Neuron (in vitro differentiated cells): ENCODE data around the gene TMEM208.
A peak's percentile ranks its signal among the peaks of the same experiment; 100 is the strongest.

Source experiments
- H2AFZ ChIP-seq: one replicate; pipeline ENCODE4 v1.6.1; 2013; ENCODE audit warnings: low read depth, mild to moderate bottlenecking, inconsistent platforms, low read length, moderate library complexity
- H3K27me3 ChIP-seq: one replicate; pipeline ENCODE4 v1.6.1; 2013; ENCODE audit warnings: low read length; ENCODE audit not compliant: insufficient read depth
- H3K36me3 ChIP-seq: one replicate; pipeline ENCODE4 v1.6.1; 2013; ENCODE audit warnings: low read length; ENCODE audit not compliant: insufficient read depth
- H3K4me1 ChIP-seq: one replicate; pipeline ENCODE4 v1.6.1; 2013; ENCODE audit warnings: low read length; ENCODE audit not compliant: insufficient read depth
- H3K4me3 ChIP-seq: 2 replicates; pipeline ENCODE4 v1.5.1; 2013; ENCODE audit warnings: mild to moderate bottlenecking, low read length, moderate library complexity
- H3K9me3 ChIP-seq: one replicate; pipeline ENCODE4 v1.6.1; 2013; ENCODE audit warnings: low read length

The TMEM208 gene

GRCh38 chr16:67248073-67248400 is 21.1 kb downstream of the TMEM208 start:
- H3K9me3 ChIP-seq, result no peaks in the 10 kb centered on the region
- peaks cover 12% of the 10 kb centered on the region for H3K27me3 ChIP-seq
- peak overlapping the region; percentile 73 for H3K4me3 ChIP-seq
- H3K4me1 ChIP-seq, result peaks cover 36% of the 10 kb centered on the region
- peak overlapping the region; percentile 69 for H2AFZ ChIP-seq
- H3K36me3 ChIP-seq, result no peaks in the 10 kb centered on the region

- Histone ChIP-seq H3K9me3 (no peaks in the 10 kb centered on the region), H3K4me1 (peaks cover 36% of the 10 kb centered on the region), H3K27me3 (peaks cover 12% of the 10 kb centered on the region), H3K36me3 (no peaks in the 10 kb centered on the region), H3K4me3 (peak within 1 kb of the TSS; percentile 73), H2AFZ (peak within 1 kb of the TSS; percentile 69)
Observed at GRCh38 chr16:67248401-67249177, 21.7 kb downstream of the TMEM208 start, which contains the start of gene SLC9A5. Gene SLC9A5 (plus strand): TSS chr16:67248979. CDS start chr16:67249015, 36 bp downstream.

GRCh38 chr16:67249178-67250044 is 22.5 kb downstream of the TMEM208 start:
- H2AFZ ChIP-seq, result peak overlapping the region; percentile 69
- no peaks in the 10 kb centered on the region for H3K9me3 ChIP-seq
- H3K27me3 ChIP-seq, result peaks cover 12% of the 10 kb centered on the region
- peaks cover 36% of the 10 kb centered on the region for H3K4me1 ChIP-seq
- peak overlapping the region; percentile 73 for H3K4me3 ChIP-seq
- no peaks in the 10 kb centered on the region for H3K36me3 ChIP-seq

GRCh38 chr16:67250045-67250327 is 23.1 kb downstream of the TMEM208 start:
- H3K4me1 ChIP-seq, result peaks cover 35% of the 10 kb centered on the region

GRCh38 chr16:67252609-67253497 is 25.9 kb downstream of the TMEM208 start:
- Histone ChIP-seq H3K36me3 (no peaks in the 10 kb centered on the region), H3K4me1 (peaks cover 17% of the 10 kb centered on the region), H3K9me3 (no peaks in the 10 kb centered on the region), H3K4me3 (no peak overlapping the region), H3K27me3 (peaks cover 12% of the 10 kb centered on the region), H2AFZ (no peak overlapping the region)

More at GRCh38 chr16:67250045-67250327, 23.1 kb downstream of the TMEM208 start:
- Histone ChIP-seq H3K4me3 (no peak overlapping the region), H3K27me3 (peaks cover 12% of the 10 kb centered on the region), H2AFZ (no peak overlapping the region), H3K36me3 (no peaks in the 10 kb centered on the region), H3K9me3 (no peaks in the 10 kb centered on the region)

- no peaks in the 10 kb centered on the region for H3K36me3 ChIP-seq
- H2AFZ ChIP-seq, result no peak overlapping the region
- no peaks in the 10 kb centered on the region for H3K4me1 ChIP-seq
- H3K4me3 ChIP-seq, result no peak overlapping the region
- peaks cover 2% of the 10 kb centered on the region for H3K27me3 ChIP-seq
- no peaks in the 10 kb centered on the region for H3K9me3 ChIP-seq
Observed at GRCh38 chr16:67254801-67255552, 28.0 kb downstream of the TMEM208 start.

- Histone ChIP-seq H3K27me3 (no peaks in the 10 kb centered on the region), H3K4me1 (no peaks in the 10 kb centered on the region), H3K9me3 (no peaks in the 10 kb centered on the region), H3K4me3 (no peak overlapping the region), H3K36me3 (no peaks in the 10 kb centered on the region), H2AFZ (no peak overlapping the region)
Observed at GRCh38 chr16:67255553-67256221, 28.8 kb downstream of the TMEM208 start.

- H3K27me3 ChIP-seq, result no peaks in the 10 kb centered on the region
- H3K9me3 ChIP-seq, result no peaks in the 10 kb centered on the region
- H2AFZ ChIP-seq, result no peak overlapping the region
- H3K4me3 ChIP-seq, result no peak overlapping the region
- H3K4me1 ChIP-seq, result no peaks in the 10 kb centered on the region
- H3K36me3 ChIP-seq, result no peaks in the 10 kb centered on the region
Observed at GRCh38 chr16:67256701-67257230, 29.8 kb downstream of the TMEM208 start.

- no peaks in the 10 kb centered on the region for H3K4me1 ChIP-seq
- H3K36me3 ChIP-seq, result no peaks in the 10 kb centered on the region
- no peaks in the 10 kb centered on the region for H3K27me3 ChIP-seq
- no peak overlapping the region for H3K4me3 ChIP-seq
- H2AFZ ChIP-seq, result no peak overlapping the region
- H3K9me3 ChIP-seq, result no peaks in the 10 kb centered on the region
Observed at GRCh38 chr16:67257486-67258160, 30.7 kb downstream of the TMEM208 start.

GRCh38 chr16:67258161-67258835 is 31.4 kb downstream of the TMEM208 start:
- Histone ChIP-seq H3K4me1 (no peaks in the 10 kb centered on the region), H3K9me3 (no peaks in the 10 kb centered on the region), H3K36me3 (no peaks in the 10 kb centered on the region), H2AFZ (no peak overlapping the region), H3K27me3 (no peaks in the 10 kb centered on the region), H3K4me3 (no peak overlapping the region)

- Histone ChIP-seq H3K27me3 (no peaks in the 10 kb centered on the region), H3K9me3 (no peaks in the 10 kb centered on the region), H3K36me3 (no peaks in the 10 kb centered on the region), H3K4me3 (no peak overlapping the region), H3K4me1 (no peaks in the 10 kb centered on the region), H2AFZ (no peak overlapping the region)
Observed at GRCh38 chr16:67259705-67260104, 32.8 kb downstream of the TMEM208 start.
